GM10266 (cell line): ENCODE data around the gene CREB3L4.

Experiments
- DNase-seq: peaks from one replicate; pipeline ENCODE4 v3.0.0; 2012; ENCODE audit errors: extremely low spot score
- TF ChIP-seq, protein P1 (sequence below): IDR thresholded peaks from 2 replicates; pipeline ENCODE4 v1.5.1; 2012; ENCODE audit warnings: mild to moderate bottlenecking, low read depth; ENCODE audit not compliant: control insufficient read depth, insufficient read depth; ENCODE audit errors: missing control alignments

Gene CREB3L4

DNA sequence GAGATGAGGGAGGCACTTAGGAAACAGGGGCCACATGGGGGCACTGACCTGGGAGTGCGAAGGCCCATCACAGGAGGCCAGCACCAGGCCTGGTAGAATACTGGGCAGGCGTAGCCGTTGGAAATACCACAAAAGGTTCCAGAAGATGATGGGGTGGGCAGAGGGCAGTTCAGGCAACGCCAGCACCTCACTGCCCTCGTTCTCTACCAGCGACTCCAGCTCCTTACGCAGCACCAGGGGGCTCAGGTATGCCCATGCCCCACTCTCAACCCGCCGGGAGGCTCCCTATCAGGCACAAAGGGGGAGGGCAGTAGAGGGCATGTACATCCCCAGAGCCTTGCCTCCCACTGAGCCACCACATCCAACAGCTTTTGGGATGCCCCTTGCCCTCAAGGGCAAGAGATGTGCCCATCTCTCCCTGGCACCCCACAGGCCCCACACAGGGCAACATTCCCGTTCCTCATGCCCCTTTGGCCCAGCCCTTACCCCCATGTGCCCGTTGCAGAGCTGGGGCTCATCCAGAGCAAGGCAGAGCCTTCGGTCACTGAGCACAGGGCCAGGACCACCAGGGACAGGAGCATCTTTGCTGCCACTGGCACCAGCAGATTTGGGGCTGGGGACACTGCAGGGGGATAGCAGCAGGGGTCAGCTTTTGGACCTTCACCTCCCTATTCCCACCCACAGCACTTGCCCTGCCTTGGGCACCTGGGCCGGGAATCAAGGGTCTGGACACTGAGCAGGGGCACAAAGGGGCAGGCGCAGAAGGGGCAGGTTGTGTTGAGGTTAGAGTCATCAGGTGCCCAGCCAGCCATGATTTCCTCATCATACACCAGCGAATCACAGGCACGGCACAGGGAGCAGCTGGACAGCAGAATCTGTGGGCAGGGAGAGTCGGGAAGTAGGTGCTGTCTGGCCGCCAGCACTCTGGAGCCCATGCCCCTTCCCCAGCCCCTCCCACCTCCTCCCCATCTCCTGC, 35.3 kb upstream of the CREB3L4 start:
- TF ChIP-seq, protein P1, sequence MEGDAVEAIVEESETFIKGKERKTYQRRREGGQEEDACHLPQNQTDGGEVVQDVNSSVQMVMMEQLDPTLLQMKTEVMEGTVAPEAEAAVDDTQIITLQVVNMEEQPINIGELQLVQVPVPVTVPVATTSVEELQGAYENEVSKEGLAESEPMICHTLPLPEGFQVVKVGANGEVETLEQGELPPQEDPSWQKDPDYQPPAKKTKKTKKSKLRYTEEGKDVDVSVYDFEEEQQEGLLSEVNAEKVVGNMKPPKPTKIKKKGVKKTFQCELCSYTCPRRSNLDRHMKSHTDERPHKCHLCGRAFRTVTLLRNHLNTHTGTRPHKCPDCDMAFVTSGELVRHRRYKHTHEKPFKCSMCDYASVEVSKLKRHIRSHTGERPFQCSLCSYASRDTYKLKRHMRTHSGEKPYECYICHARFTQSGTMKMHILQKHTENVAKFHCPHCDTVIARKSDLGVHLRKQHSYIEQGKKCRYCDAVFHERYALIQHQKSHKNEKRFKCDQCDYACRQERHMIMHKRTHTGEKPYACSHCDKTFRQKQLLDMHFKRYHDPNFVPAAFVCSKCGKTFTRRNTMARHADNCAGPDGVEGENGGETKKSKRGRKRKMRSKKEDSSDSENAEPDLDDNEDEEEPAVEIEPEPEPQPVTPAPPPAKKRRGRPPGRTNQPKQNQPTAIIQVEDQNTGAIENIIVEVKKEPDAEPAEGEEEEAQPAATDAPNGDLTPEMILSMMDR = no peak
- DNase-seq = no peak

DNA sequence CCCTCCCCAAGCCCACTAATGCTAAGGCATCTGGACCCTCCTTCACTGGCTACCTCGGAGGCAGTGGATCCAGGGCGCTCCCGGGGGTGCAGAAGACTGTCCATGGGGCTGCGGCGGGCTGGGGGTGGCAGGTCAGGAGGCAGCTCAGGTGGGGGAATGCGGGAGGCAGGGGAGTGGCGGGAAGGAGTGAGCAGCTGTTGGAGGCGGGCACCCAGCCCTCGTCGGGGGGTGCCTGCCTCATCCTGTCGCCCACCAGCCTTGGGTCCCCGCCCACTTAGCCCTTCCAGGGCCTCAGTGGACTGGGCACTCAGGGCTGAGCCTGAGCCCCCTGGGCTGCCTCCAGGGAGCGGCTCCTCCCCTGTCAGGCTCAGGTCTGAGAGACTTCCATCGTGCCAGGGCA, 34.3 kb upstream of the CREB3L4 start:
- no peak for DNase-seq
- TF ChIP-seq, protein P1 = no peak

DNA sequence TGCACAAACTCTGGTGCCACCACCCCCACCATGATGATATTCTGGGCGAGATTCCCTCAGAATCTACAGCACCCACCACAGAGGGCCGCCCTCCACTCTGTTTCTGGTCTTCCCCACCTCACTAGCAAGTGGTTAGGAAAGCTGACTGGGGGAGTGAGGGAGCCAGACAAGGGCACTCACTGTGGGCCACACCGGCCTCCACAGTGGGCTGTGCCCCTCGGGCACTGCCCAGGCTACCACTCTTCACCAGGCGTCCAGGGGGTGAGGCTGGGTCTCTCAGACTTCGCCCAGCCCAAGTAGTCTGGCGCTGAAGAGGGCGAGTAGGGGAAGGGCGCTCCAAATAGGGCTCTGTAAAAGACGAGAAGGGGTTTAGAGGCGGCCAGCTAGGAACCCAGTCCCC, 33.7 kb upstream of the CREB3L4 start:
- TF ChIP-seq, protein P1 = no peak
- no peak for DNase-seq

DNA sequence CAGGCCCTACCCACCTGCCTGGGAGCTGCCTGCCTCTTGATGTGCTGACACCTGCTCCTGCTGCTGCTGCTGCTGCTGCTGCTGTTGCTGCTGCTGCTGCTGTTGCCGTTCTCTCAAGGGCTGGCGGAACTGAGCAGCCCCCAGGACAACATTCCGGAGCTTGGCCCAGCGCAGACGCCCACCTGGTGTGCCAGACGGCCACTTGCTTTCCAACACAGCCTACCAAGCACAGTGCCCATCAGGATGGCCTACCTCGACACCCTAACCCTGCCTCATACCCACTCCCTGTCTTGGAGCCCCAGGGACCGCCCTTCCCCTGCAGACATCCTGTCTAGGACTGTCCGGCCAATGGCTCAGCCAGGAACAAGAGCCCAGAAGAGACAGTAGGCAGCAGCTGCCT, 33.0 kb upstream of the CREB3L4 start:
- TF ChIP-seq, protein P1 = no peak
- no peak for DNase-seq

DNA sequence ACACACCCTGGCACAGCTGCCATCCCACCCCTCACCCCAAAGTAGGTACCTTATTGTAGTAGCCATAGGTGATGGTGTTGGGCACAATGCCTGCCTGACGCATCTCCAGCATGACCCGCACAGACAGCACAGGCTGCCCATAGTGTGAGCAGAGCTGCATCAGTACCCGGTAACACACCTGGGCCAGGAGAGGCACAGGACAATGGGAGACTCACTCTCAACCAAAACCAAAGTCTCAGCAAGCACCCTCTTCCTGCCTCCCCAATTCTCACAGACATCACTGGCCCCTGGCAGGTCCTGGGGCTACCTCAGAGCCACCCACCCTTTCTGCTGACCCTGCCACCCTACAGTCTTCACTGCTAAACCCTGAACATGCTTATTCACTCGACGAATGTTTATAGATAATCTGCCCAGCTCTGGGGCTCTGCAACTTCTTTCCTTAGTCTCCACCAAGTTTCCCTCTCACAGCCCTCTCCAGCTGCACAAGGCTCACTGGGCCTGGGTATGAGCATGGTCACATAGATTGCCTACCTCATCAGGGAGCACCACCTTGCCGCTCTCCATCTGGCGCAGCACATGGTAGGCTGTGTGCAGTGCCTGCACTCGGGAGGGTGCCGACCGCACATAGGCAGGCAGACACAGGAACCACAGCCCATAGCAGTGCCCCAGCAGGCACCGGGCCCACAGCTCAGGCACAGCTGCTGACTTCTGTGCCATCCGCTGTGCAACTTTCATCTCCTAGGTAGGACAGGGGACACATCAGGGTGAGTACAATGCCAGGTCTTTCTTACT, 31.5 kb upstream of the CREB3L4 start:
- TF ChIP-seq, protein P1 = no peak
- DNase-seq = no peak

DNA sequence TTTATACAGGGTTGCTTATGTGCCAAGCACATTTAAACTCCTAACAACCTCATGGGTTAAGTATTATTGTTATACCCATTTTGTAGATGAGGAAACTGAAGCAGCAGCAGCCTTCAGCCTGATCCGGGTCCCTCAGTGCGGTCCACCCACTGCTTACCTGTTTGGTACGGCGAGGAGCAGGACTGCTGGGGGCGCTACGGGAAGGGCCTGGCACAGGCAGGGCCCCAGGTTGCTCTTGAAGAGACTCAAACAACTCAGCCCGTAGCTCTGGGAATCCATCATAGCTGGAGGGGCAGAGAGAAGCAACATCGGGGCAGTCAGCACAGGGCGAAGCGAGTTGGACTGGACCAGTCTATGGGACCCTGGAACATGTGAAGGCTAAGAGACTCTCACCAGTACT, 30.4 kb upstream of the CREB3L4 start:
- TF ChIP-seq, protein P1 = no peak
- DNase-seq = no peak

DNA sequence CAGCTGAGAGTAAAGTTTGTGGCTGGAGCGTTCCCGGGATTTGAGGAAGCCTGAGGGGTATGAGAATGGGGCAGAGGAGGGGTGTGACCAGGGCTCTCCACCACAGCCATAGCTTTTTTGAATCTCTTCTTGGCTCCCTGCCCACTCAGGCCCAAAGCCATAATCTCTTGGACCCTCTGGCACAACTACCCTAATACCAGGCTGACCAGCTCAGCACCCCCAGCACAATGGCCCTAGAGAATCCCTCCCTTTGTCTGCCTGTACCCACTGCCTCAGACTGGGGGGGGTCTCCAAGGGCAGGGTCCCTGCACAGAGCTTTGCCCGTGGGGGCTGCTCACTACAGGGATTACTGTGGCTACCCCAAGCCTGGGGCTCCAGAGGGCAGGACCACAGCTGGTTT, 28.7 kb upstream of the CREB3L4 start:
- TF ChIP-seq, protein P1 = no peak
- no peak for DNase-seq
